Stimulated activated CD8-positive, alpha-beta memory T cell treated with anti-CD3 and anti-CD28 coated beads, Interleukin-7, amount 100 ng/mL, for 48 hours (primary cell): ENCODE results near the gene CH25H.

ENCODE experiments used
- DNase-seq, 2 donors: peaks; one replicate each; pipeline ENCODE4 v3.0.0-alpha.2; 2020; ENCODE audit warnings: low read depth in 1 of 2; ENCODE audit errors: extremely low read depth in 1 of 2

CH25H gene

GRCh38 chr10:89159316-89159715 is 47.8 kb downstream of the CH25H start:
- no peak for DNase-seq

GRCh38 chr10:89158446-89158845 is 48.7 kb downstream of the CH25H start:
- no peak for DNase-seq

GRCh38 chr10:89156161-89156835 is 50.8 kb downstream of the CH25H start:
- DNase-seq, result no peak
